GM18511 (cell line): ENCODE results near the gene BNC2.

Experiments
- ATAC-seq: cut with Tn5 transposase; IDR thresholded peaks from one replicate; pipeline ENCODE4 v1.9.1; 2021; ENCODE audit warnings: mild to moderate bottlenecking, moderate library complexity; ENCODE audit not compliant: unreplicated experiment

Gene BNC2

GRCh38 chr9:16652582-16652981 lies 217.9 kb downstream of the BNC2 start:
- ATAC-seq: no peak

- no peak for ATAC-seq
Observed at GRCh38 chr9:16651446-16651964, 219.0 kb downstream of the BNC2 start.

- no peak for ATAC-seq
Observed at GRCh38 chr9:16645970-16646369, 224.5 kb downstream of the BNC2 start.

- no peak for ATAC-seq
Observed at GRCh38 chr9:16642421-16643109, 227.9 kb downstream of the BNC2 start.

- ATAC-seq: no peak
Observed at GRCh38 chr9:16640649-16641048, 229.8 kb downstream of the BNC2 start.

GRCh38 chr9:16639644-16640043 lies 230.8 kb downstream of the BNC2 start:
- no peak for ATAC-seq

- no peak for ATAC-seq
Observed at GRCh38 chr9:16637911-16638310, 232.6 kb downstream of the BNC2 start.

GRCh38 chr9:16637218-16637617 lies 233.3 kb downstream of the BNC2 start:
- ATAC-seq: no peak

GRCh38 chr9:16633794-16634193 lies 236.7 kb downstream of the BNC2 start:
- no peak for ATAC-seq

GRCh38 chr9:16628413-16628812 lies 242.1 kb downstream of the BNC2 start:
- no peak for ATAC-seq

- ATAC-seq: no peak
Observed at GRCh38 chr9:16627967-16628366, 242.5 kb downstream of the BNC2 start.

GRCh38 chr9:16627521-16627920 lies 242.9 kb downstream of the BNC2 start:
- no peak for ATAC-seq

- no peak for ATAC-seq
Observed at GRCh38 chr9:16626577-16627130, 243.8 kb downstream of the BNC2 start.

- no peak for ATAC-seq
Observed at GRCh38 chr9:16625811-16626210, 244.7 kb downstream of the BNC2 start.

GRCh38 chr9:16625161-16625631 lies 245.3 kb downstream of the BNC2 start:
- ATAC-seq: no peak

- ATAC-seq: no peak
Observed at GRCh38 chr9:16624744-16625117, 245.7 kb downstream of the BNC2 start.

- no peak for ATAC-seq
Observed at GRCh38 chr9:16623989-16624743, 246.3 kb downstream of the BNC2 start.

GRCh38 chr9:16622541-16622940 lies 247.9 kb downstream of the BNC2 start:
- no peak for ATAC-seq

GRCh38 chr9:16619914-16620520 lies 250.5 kb downstream of the BNC2 start:
- no peak for ATAC-seq

- no peak for ATAC-seq
Observed at GRCh38 chr9:16619402-16619801, 251.1 kb downstream of the BNC2 start.

- ATAC-seq: no peak
Observed at GRCh38 chr9:16618524-16618923, 251.9 kb downstream of the BNC2 start.
